HepG2 (cell line): ENCODE data around the gene TBX21. TPM values are rescaled to one million over a fixed set of nuclear protein-coding genes. Genes with fewer than 3 reads are reported as not detected.

ENCODE experiments used
- CENPT ChIP-seq: sonication (generic); formaldehyde crosslinking; IDR thresholded peaks from 2 replicates; pipeline ENCODE4 v1.8.0; 2022; ENCODE audit warnings: low read depth, mild to moderate bottlenecking, moderate library complexity, missing genetic modification reagents
- DMAP1 ChIP-seq: IDR thresholded peaks from 2 replicates; pipeline ENCODE4 v1.6.1; 2016
- E2F2 ChIP-seq: sonication (generic); formaldehyde crosslinking; IDR thresholded peaks from 2 replicates; pipeline ENCODE4 v1.4.0; 2020; ENCODE audit warnings: missing genetic modification reagents, borderline replicate concordance
- FOSL2 ChIP-seq: sonication (generic); formaldehyde crosslinking; IDR thresholded peaks from 2 replicates; pipeline ENCODE4 v1.4.0; 2020; ENCODE audit warnings: missing genetic modification reagents
- HBP1 ChIP-seq: IDR thresholded peaks from 2 replicates; pipeline ENCODE4 v1.6.1; 2016; ENCODE audit warnings: low read depth, control low read depth
- HOXA5 ChIP-seq: sonication (generic); formaldehyde crosslinking; IDR thresholded peaks from 2 replicates; pipeline ENCODE4 v1.4.0; 2020; ENCODE audit warnings: missing genetic modification reagents
- KAT8 ChIP-seq: IDR thresholded peaks from 2 replicates; pipeline ENCODE4 v1.6.1; 2016; ENCODE audit warnings: missing genetic modification reagents, missing compliant biosample characterization
- KDM1A ChIP-seq: IDR thresholded peaks from 2 replicates; pipeline ENCODE4 v1.6.1; 2016; ENCODE audit warnings: missing compliant biosample characterization
- MAFK ChIP-seq, 2 experiments: IDR thresholded peaks in 1 of 2; conservative IDR thresholded peaks in 1 of 2; 2 replicates each; pipeline ENCODE4 v1.6.1; 2011; ENCODE audit warnings: improper control_type of control experiment in 2 of 2, low read length in 2 of 2
- MBD4 ChIP-seq: IDR thresholded peaks from 2 replicates; pipeline ENCODE4 v1.6.1; 2012; ENCODE audit warnings: low read length, inconsistent platforms, borderline replicate concordance
- MLXIP ChIP-seq: sonication (generic); formaldehyde crosslinking; IDR thresholded peaks from 2 replicates; pipeline ENCODE4 v1.9.0; 2021; ENCODE audit warnings: missing genetic modification reagents, borderline replicate concordance
- NCOA1 ChIP-seq: sonication (generic); formaldehyde crosslinking; IDR thresholded peaks from 2 replicates; pipeline ENCODE4 v1.9.0; 2021; ENCODE audit warnings: missing genetic modification reagents
- POLR2A ChIP-seq, 2 experiments: IDR thresholded peaks; 2 replicates each; pipeline ENCODE4 v1.6.1; 2011; ENCODE audit warnings: low read depth in 2 of 2, low read length in 2 of 2, mild to moderate bottlenecking in 1 of 2, moderate library complexity in 1 of 2; ENCODE audit not compliant: insufficient read depth in 1 of 2
- POLR2AphosphoS5 ChIP-seq: IDR thresholded peaks from 2 replicates; pipeline ENCODE4 v1.6.1; 2012; ENCODE audit warnings: low read depth, low read length
- RNF2 ChIP-seq: fragments of 450-650 bp; conservative IDR thresholded peaks from 2 replicates; pipeline ENCODE4 v1.6.1; 2016; ENCODE audit warnings: low read depth
- TSC22D2 ChIP-seq: sonication (generic); formaldehyde crosslinking; IDR thresholded peaks from 2 replicates; pipeline ENCODE4 v1.5.1; 2020; ENCODE audit warnings: missing genetic modification reagents, mild to moderate bottlenecking, borderline replicate concordance
- ZBTB2 ChIP-seq: sonication (generic); formaldehyde crosslinking; IDR thresholded peaks from 2 replicates; pipeline ENCODE4 v1.8.0; 2022; ENCODE audit warnings: low read depth, missing genetic modification reagents
- ZBTB21 ChIP-seq: sonication (generic); formaldehyde crosslinking; IDR thresholded peaks from 2 replicates; pipeline ENCODE4 v1.4.0; 2020; ENCODE audit warnings: missing genetic modification reagents
- ZEB1 ChIP-seq: IDR thresholded peaks from 2 replicates; pipeline ENCODE4 v1.6.1; 2012; ENCODE audit warnings: mild to moderate bottlenecking, low read depth, inconsistent platforms; ENCODE audit not compliant: insufficient replicate concordance
- ZNF597 ChIP-seq: sonication (generic); formaldehyde crosslinking; IDR thresholded peaks from 2 replicates; pipeline ENCODE4 v1.5.0; 2020; ENCODE audit warnings: missing genetic modification reagents
- ZNF781 ChIP-seq: sonication (generic); formaldehyde crosslinking; IDR thresholded peaks from 2 replicates; pipeline ENCODE4 v1.5.1; 2020; ENCODE audit warnings: borderline replicate concordance, mild to moderate bottlenecking, missing genetic modification reagents; ENCODE audit errors: not compliant biosample characterization
- ZNF839 ChIP-seq: sonication (generic); formaldehyde crosslinking; IDR thresholded peaks from 2 replicates; pipeline ENCODE4 v1.4.0; 2020; ENCODE audit warnings: missing genetic modification reagents, mild to moderate bottlenecking, borderline replicate concordance
- ZSCAN25 ChIP-seq: sonication (generic); formaldehyde crosslinking; IDR thresholded peaks from 2 replicates; pipeline ENCODE4 v1.8.0; 2022; ENCODE audit warnings: mild to moderate bottlenecking, missing genetic modification reagents
- polyA plus RNA-seq, 8 experiments: library from polyadenylated mRNA; depleted of rRNA in 3 of 8; stranded (reverse) in 7 of 8; unstranded in 1 of 8; fragments of >200 nt; fragmentation: Illumina TruSeq in 4 of 8; extraction: Trizol in 4 of 8; gene quantifications; 2 replicates each; pipeline versions ENCODE4 v1.2.1 to v1.2.3, GENCODE V29; 2011 to 2016; ENCODE audit warnings: low read depth in 4 of 8, missing spikeins in 1 of 8, mixed read lengths in 1 of 8; ENCODE audit not compliant: insufficient read depth in 1 of 8
- total RNA-seq, 5 experiments: library from RNA; depleted of rRNA; stranded (reverse); fragments of >200 nt; fragmentation: Illumina TruSeq; extraction: Trizol; gene quantifications; 2 replicates each; pipeline ENCODE4 v1.2.3, GENCODE V29; 2016; ENCODE audit warnings: low read depth in 1 of 5

Gene TBX21
- total and polyA plus RNA-seq, 2 of the 13 experiments (the other 11 are each of a cell fraction or from before 2014, with no cell fraction given): not detected

- TF ChIP-seq E2F2 (CRISPR knock-in tag) (no peak), KAT8 (CRISPR knock-in tag) (peak; percentile 43; the same call in 1 of the 2 replicates), ZSCAN25 (0 out of 2 replicates have a peak, but pooled peaks have one; percentile 61), MBD4 (no peak), HOXA5 (CRISPR knock-in tag) (0 out of 2 replicates have a peak, but pooled peaks have one; percentile 29), ZNF839 (no peak), TSC22D2 (CRISPR knock-in tag) (no peak), FOSL2 (CRISPR knock-in tag) (peak; percentile 40; the same call in 1 of the 2 replicates), ZNF781 (no peak), ZBTB21 (CRISPR knock-in tag) (peak; percentile 96), ZEB1 (peak; percentile 27), CENPT (CRISPR knock-in tag) (no peak), DMAP1 (CRISPR knock-in tag) (peak; percentile 50; the same call in 1 of the 2 replicates), ZBTB2 (CRISPR knock-in tag) (no peak), NCOA1 (CRISPR knock-in tag) (no peak), RNF2 (no peak), POLR2A (IDR thresholded peaks at IDR 0.05; ENCODE audit: insufficient read depth in 1 of 2, low read depth in 2 of 2, low read length in 2 of 2) (peak in 1 of 2 experiments; percentile 29; a peak in 1 of 4 replicates), ZNF597 (CRISPR knock-in tag) (no peak), MAFK (conservative IDR thresholded peaks at IDR 0.05 in 1 of 2, IDR thresholded peaks at IDR 0.05 in 1 of 2; ENCODE audit: low read length in 2 of 2) (no peak), HBP1 (CRISPR knock-in tag) (no peak), MLXIP (no peak), POLR2AphosphoS5 (peak; percentile 26; the same call in 1 of the 2 replicates), KDM1A (CRISPR knock-in tag) (0 out of 2 replicates have a peak, but pooled peaks have one; percentile 17)
Measured at GRCh38 chr17:47686664-47687327, 46.2 kb upstream of the TBX21 start (continued).
